Ascending aorta (tissue), 2 donors: ENCODE results near the gene LAMC1. TPM values are rescaled to one million over a fixed set of nuclear protein-coding genes. Genes with fewer than 3 reads are reported as not detected.
A peak's percentile ranks its signal among the peaks of the same experiment; 100 is the strongest.

Source experiments
- DNase-seq, 2 donors: peaks; one replicate each; pipeline ENCODE4 v3.0.0-alpha.2; 2019; ENCODE audit warnings: low spot score in 2 of 2
- H3K27ac ChIP-seq, 2 donors: fragments of 200-600 bp; sonication (generic); one replicate each; pipeline ENCODE4 v1.5.1; 2016 to 2017; ENCODE audit warnings: mild to moderate bottlenecking in 1 of 2
- H3K27me3 ChIP-seq: fragments of 200-600 bp; sonication (generic); one replicate; pipeline ENCODE4 v1.5.1; 2017
- H3K36me3 ChIP-seq, 2 donors: fragments of 200-600 bp; sonication (generic); one replicate each; pipeline ENCODE4 v1.5.1; 2016
- H3K4me1 ChIP-seq, 2 donors: fragments of 200-600 bp; sonication (generic); one replicate each; pipeline ENCODE4 v1.5.1; 2016 to 2017; ENCODE audit warnings: mild to moderate bottlenecking in 1 of 2
- H3K4me3 ChIP-seq, 2 donors: fragments of 200-600 bp; sonication (generic); one replicate each; pipeline ENCODE4 v1.5.1; 2016 to 2017; ENCODE audit warnings: mild to moderate bottlenecking in 1 of 2
- H3K9me3 ChIP-seq, 2 donors: fragments of 200-600 bp; sonication (generic); one replicate each; pipeline ENCODE4 v1.5.1; 2016
- CTCF ChIP-seq, 3 experiments: fragments of 200-600 bp in 2 of 3; fragments of 450-650 bp in 1 of 3; sonication (generic) in 2 of 3; IDR thresholded peaks; one replicate each; pipeline ENCODE4 v1.5.1; 2016 to 2019; ENCODE audit warnings: antibody characterized with exemption in 3 of 3, mild to moderate bottlenecking in 1 of 3, moderate library complexity in 1 of 3
- intact Hi-C: fragments of 100-400 bp; cut with DNase I; formaldehyde crosslinking; loops from one replicate; pipeline ENCODE4 v1.15.1; 2023
- total RNA-seq: library from RNA; depleted of rRNA; stranded (reverse); fragments of >200 nt; gene quantifications from one replicate; pipeline ENCODE4 v1.1.0, GENCODE V29; 2016

Gene LAMC1
- total RNA-seq, 1 donor from 2014 or later, result 166 TPM

DNA sequence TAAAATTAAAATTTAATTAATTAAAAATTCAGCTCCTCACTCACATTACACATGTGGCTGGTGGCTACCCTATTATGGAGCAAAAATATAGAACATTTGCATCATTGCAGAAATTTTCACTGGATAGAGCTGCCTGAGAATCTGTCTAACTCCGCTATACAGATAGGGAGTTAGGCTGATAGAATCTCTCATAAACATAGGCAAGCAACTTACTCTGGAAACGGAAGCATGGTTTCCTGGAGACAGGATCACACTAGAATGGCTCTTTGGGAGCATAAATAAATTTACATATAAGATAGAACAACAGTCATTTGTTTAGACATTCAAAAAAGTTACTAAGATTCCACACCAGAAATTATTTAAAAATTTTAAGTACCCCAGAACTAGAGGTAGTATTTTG is 150.6 kb downstream of the LAMC1 start:
- no peak for TF ChIP-seq CTCF (IDR thresholded peaks at IDR 0.05)
- intact Hi-C loops, result no loop called here
- Histone ChIP-seq H3K4me3 (no peak overlapping the region), H3K9me3 (no peaks in the 10 kb centered on the region), H3K27ac (no peak overlapping the region), H3K36me3 (no peaks in the 10 kb centered on the region), H3K27me3 (no peaks in the 10 kb centered on the region), H3K4me1 (no peaks in the 10 kb centered on the region)
- no peak for DNase-seq

DNA sequence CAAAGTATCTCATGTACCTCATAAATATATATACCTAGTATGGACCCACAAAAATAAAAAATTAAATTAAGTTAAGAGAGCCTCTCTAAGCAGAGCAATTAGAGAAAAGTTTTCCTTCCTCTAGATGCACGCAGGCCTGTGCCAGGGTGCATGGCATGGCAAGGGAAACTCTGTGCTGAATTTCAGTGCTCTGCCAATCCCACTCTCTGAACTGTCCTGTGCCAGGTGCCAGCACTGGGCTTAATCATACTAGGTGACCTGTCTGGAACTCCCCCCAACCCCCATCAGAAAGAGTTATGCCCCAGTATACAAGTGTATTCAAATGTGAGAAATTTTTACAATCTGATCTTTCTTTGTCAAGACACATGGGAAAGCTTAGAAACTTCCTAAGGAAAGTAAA is 152.4 kb downstream of the LAMC1 start:
- intact Hi-C loops, result no loop called here
- Histone ChIP-seq H3K4me3 (no peak overlapping the region), H3K9me3 (no peaks in the 10 kb centered on the region), H3K27me3 (no peaks in the 10 kb centered on the region), H3K36me3 (no peaks in the 10 kb centered on the region), H3K27ac (no peak overlapping the region), H3K4me1 (peaks cover 3 to 6% of the 10 kb centered on the region in 2 donors)
- DNase-seq, result no peak
- no peak for TF ChIP-seq CTCF (IDR thresholded peaks at IDR 0.05)

DNA sequence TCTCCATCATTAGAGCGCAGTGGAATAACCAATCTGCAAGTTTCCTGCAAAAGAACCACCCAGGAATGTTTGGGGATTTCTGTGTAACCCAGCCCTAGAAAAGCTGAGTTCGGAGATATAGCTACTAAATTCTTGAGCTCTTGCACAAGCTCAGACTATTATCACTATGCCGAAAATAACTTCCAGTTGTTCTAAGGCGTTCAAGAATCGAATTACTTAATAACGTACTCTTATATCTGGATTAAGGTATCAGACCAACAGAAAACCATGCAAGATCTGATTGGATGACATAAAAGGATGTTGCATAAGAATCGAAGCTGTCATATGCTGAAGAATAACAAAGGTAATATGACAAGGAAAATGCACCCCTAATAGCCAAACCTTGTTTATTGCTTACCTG is 155.3 kb downstream of the LAMC1 start:
- peak overlapping the region in 1 of 2 donors; percentile 11 for H3K4me3 ChIP-seq
- H3K27ac ChIP-seq, result no peak overlapping the region
- intact Hi-C loops, result no loop called here
- DNase-seq, result no peak
- peaks cover 3 to 12% of the 10 kb centered on the region in 2 donors for H3K4me1 ChIP-seq
- TF ChIP-seq CTCF (IDR thresholded peaks at IDR 0.05), result no peak
- H3K9me3 ChIP-seq, result no peaks in the 10 kb centered on the region
- H3K27me3 ChIP-seq, result no peaks in the 10 kb centered on the region
- no peaks in the 10 kb centered on the region for H3K36me3 ChIP-seq

GRCh38 chr1:183179033-183179432 is 155.8 kb downstream of the LAMC1 start:
- Histone ChIP-seq H3K27ac (peak overlapping the region in 1 of 2 donors; percentile 59), H3K4me3 (peak overlapping the region in 1 of 2 donors; percentile 11), H3K27me3 (no peaks in the 10 kb centered on the region), H3K4me1 (peaks cover 3 to 12% of the 10 kb centered on the region in 2 donors), H3K36me3 (no peaks in the 10 kb centered on the region), H3K9me3 (no peaks in the 10 kb centered on the region)
- no peak for TF ChIP-seq CTCF (IDR thresholded peaks at IDR 0.05)
- intact Hi-C loops, result no loop called here
- no peak for DNase-seq

DNA sequence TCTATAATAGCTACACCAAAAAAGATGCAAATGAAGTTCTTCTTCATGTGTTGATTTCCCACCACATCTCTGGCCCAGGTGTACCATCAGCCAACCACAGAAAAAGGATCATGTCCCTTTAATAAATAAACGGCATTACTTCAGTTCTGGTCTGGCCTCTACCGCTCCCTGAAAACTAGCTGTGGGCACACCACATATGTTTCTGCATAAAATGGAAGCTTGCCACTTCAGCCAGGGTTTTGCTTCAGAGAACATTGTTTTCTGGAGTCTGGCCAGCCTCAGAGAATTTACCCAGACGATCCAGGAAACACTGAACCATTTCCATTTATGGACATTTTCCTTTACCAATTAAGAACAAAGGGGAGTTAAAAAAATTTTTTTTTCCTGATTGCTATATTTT is 157.0 kb downstream of the LAMC1 start:
- peak in 1 of 2 donors; percentile 82 for DNase-seq
- Histone ChIP-seq H3K36me3 (no peaks in the 10 kb centered on the region), H3K4me3 (peak overlapping the region in 1 of 2 donors; percentile 1), H3K9me3 (no peaks in the 10 kb centered on the region), H3K27me3 (no peaks in the 10 kb centered on the region), H3K4me1 (peaks cover 3 to 12% of the 10 kb centered on the region in 2 donors), H3K27ac (peak overlapping the region; percentile 59 to 66)
- no peak for TF ChIP-seq CTCF (IDR thresholded peaks at IDR 0.05)
- intact Hi-C loops, result loop anchor here (2.0 kb wide), 1 partner anchor 55 kb away; no protein-coding TSS in a partner anchor

DNA sequence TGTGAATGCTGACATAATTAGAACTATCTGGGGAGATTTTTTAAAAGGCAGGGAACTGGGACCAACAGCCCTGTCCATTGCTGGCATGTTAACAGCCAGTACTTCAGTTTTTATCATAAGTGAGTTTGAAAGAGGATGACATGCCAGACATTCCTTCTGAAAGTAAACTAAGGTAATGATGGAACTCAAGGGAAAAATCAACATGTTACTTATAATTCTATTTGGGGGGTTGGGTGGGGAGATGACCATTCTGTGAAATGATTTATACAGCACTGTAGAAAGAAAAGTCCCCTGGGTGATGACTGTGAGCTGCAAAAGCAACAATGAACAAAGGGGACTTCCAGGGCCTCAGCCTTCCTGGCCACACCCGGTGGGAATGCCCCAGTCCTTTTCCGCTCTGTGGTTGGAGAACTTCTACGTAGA is 157.4 kb downstream of the LAMC1 start:
- Histone ChIP-seq H3K9me3 (no peaks in the 10 kb centered on the region), H3K27ac (peak overlapping the region; percentile 59 to 66), H3K4me1 (peaks cover 3 to 12% of the 10 kb centered on the region in 2 donors), H3K27me3 (no peaks in the 10 kb centered on the region), H3K36me3 (no peaks in the 10 kb centered on the region), H3K4me3 (peak overlapping the region in 1 of 2 donors; percentile 1)
- TF ChIP-seq CTCF (IDR thresholded peaks at IDR 0.05), result no peak
- DNase-seq, result peak in 1 of 2 donors; percentile 77
- intact Hi-C loops, result loop anchor here (2.0 kb wide), 1 partner anchor 54 kb away; no protein-coding TSS in a partner anchor
